A673 (cell line): Measurements from ENCODE around the gene DUSP15. TPM values are rescaled to one million over a fixed set of nuclear protein-coding genes. Genes with fewer than 3 reads are reported as not detected.
A peak's percentile ranks its signal among the peaks of the same experiment; 100 is the strongest.

Source experiments
- BruUV-seq: library from RNA; stranded (reverse); fragments of 400-500 nt; replicated peaks from 2 replicates; lab custom pipeline; 2021; lab: Mats Ljungman, UMichigan
- CTCF ChIA-PET: fragments of 300-600 bp; sonication (Branson Sonifier 250); formaldehyde crosslinking; loops from one replicate; lab custom pipeline; 2022; ENCODE audit warnings: antibody characterized with exemption; lab: Charles Lee
- POLR2A ChIA-PET: fragments of 300-600 bp; sonication (Branson Sonifier 250); formaldehyde crosslinking; loops from one replicate; lab custom pipeline; 2022; ENCODE audit warnings: antibody characterized with exemption; ENCODE audit not compliant: low non-redundant PET; lab: Charles Lee
- DNase-seq: peaks from one replicate; pipeline ENCODE4 v3.0.0-alpha.2; 2015; ENCODE audit warnings: low spot score
- H3K27ac ChIP-seq: fragments of 200-600 bp; sonication (generic); 2 replicates; pipeline ENCODE4 v1.5.1; 2016; ENCODE audit warnings: mixed run types, low read depth, mild to moderate bottlenecking, mixed read lengths, antibody characterized with exemption, low read length; ENCODE audit not compliant: poor library complexity, severe bottlenecking
- H3K27me3 ChIP-seq: fragments of 200-600 bp; sonication (generic); replicated peaks from 2 replicates; pipeline ENCODE4 v1.6.1; 2017; ENCODE audit warnings: mixed run types, low read depth, mild to moderate bottlenecking, mixed read lengths, antibody characterized with exemption, low read length; ENCODE audit not compliant: insufficient read depth, poor library complexity
- H3K36me3 ChIP-seq: fragments of 200-600 bp; sonication (generic); 2 replicates; pipeline ENCODE4 v1.6.1; 2016; ENCODE audit warnings: mixed run types, mild to moderate bottlenecking, mixed read lengths, antibody characterized with exemption, low read length; ENCODE audit not compliant: insufficient read depth, poor library complexity, severe bottlenecking
- H3K4me1 ChIP-seq: fragments of 200-600 bp; sonication (generic); 2 replicates; pipeline ENCODE4 v1.6.1; 2017; ENCODE audit warnings: mixed run types, mild to moderate bottlenecking, mixed read lengths, antibody characterized with exemption, low read length; ENCODE audit not compliant: insufficient read depth, poor library complexity, severe bottlenecking
- H3K4me3 ChIP-seq: fragments of 200-600 bp; sonication (generic); 2 replicates; pipeline ENCODE4 v1.5.1; 2016; ENCODE audit warnings: low read depth, mixed run types, mild to moderate bottlenecking, mixed read lengths, low read length; ENCODE audit not compliant: poor library complexity, severe bottlenecking
- H3K9me3 ChIP-seq: fragments of 200-600 bp; sonication (generic); 2 replicates; pipeline ENCODE4 v1.6.1; 2016; ENCODE audit warnings: mixed run types, low read depth, mild to moderate bottlenecking, mixed read lengths, antibody characterized with exemption, low read length; ENCODE audit not compliant: poor library complexity, severe bottlenecking
- CTCF ChIP-seq: fragments of 300-800, 200-600 bp; sonication (generic); conservative IDR thresholded peaks from 2 replicates; pipeline ENCODE4 v1.5.1; 2017; ENCODE audit warnings: low read depth, mild to moderate bottlenecking, antibody characterized with exemption, low read length, moderate library complexity, mixed read lengths
- EZH2 ChIP-seq: fragments of 200-600 bp; sonication (generic); IDR thresholded peaks from 2 replicates; pipeline ENCODE4 v1.6.1; 2017; ENCODE audit warnings: borderline replicate concordance, low read depth, mild to moderate bottlenecking, mixed read lengths, antibody characterized with exemption, low read length; ENCODE audit not compliant: poor library complexity, severe bottlenecking
- intact Hi-C: fragments of 100-400 bp; cut with micrococcal nuclease; formaldehyde crosslinking; loops from one replicate; pipeline ENCODE4 v1.10.0; 2022; ENCODE audit not compliant: unreplicated experiment
- total RNA-seq: library from RNA; stranded (reverse); gene quantifications from 2 replicates; pipeline ENCODE4 v1.2.3, GENCODE V29; 2021

The DUSP15 gene
- total RNA-seq, 1 experiment from 2014 or later: not detected

- no peak for DNase-seq
- Histone ChIP-seq H3K9me3 (no peaks in the 10 kb centered on the region), H3K27ac (no peak overlapping the region), H3K4me3 (no peak overlapping the region), H3K27me3 (no peaks in the 10 kb centered on the region), H3K4me1 (peaks cover 9% of the 10 kb centered on the region), H3K36me3 (no peaks in the 10 kb centered on the region)
- no TSS peak for BruUV-seq
- POLR2A ChIA-PET: no interaction called here
- TF ChIP-seq CTCF: no peak
- no peak for TF ChIP-seq EZH2
- CTCF ChIA-PET: interaction anchor here (2.2 kb wide), 1 partner anchor 22 kb away, joined by 11 read pairs; no protein-coding TSS in a partner anchor
- intact Hi-C loops: loop anchor here (10.0 kb wide), 1 partner anchor 831 kb away; no protein-coding TSS in a partner anchor
Measured at GRCh38 chr20:31824125-31824485, 46.2 kb downstream of the DUSP15 start.

GRCh38 chr20:31823360-31824124 is 46.8 kb downstream of the DUSP15 start:
- DNase-seq: no peak
- Histone ChIP-seq H3K9me3 (no peaks in the 10 kb centered on the region), H3K27me3 (no peaks in the 10 kb centered on the region), H3K4me3 (no peak overlapping the region), H3K27ac (no peak overlapping the region), H3K4me1 (peaks cover 9% of the 10 kb centered on the region), H3K36me3 (no peaks in the 10 kb centered on the region)
- ChIA-PET CTCF (interaction anchor here (0.6 to 2.2 kb wide), 3 partner anchors 23 to 268 kb away, joined by 4 to 11 read pairs (median 4); no protein-coding TSS in a partner anchor), POLR2A (no interaction called here)
- intact Hi-C loops: loop anchor here (1.0 to 10.0 kb wide), 4 partner anchors 23 to 831 kb away; no protein-coding TSS in a partner anchor
- TF ChIP-seq CTCF: no peak
- TF ChIP-seq EZH2: no peak
- no TSS peak for BruUV-seq

- no peaks in the 10 kb centered on the region for H3K9me3 ChIP-seq
- peak; percentile 77 for DNase-seq
- POLR2A ChIA-PET: no interaction called here
- no peaks in the 10 kb centered on the region for H3K27me3 ChIP-seq
- H3K4me3 ChIP-seq: no peak overlapping the region
- H3K36me3 ChIP-seq: no peaks in the 10 kb centered on the region
- CTCF ChIA-PET: interaction anchor here (0.6 to 2.2 kb wide), 3 partner anchors 24 to 269 kb away, joined by 4 to 11 read pairs (median 4); no protein-coding TSS in a partner anchor
- peaks cover 9% of the 10 kb centered on the region for H3K4me1 ChIP-seq
- no peak overlapping the region for H3K27ac ChIP-seq
- intact Hi-C loops: loop anchor here (1.0 to 10.0 kb wide), 4 partner anchors 24 to 832 kb away; no protein-coding TSS in a partner anchor
- no TSS peak for BruUV-seq
- TF ChIP-seq CTCF (peak; percentile 99), EZH2 (no peak)
Measured at GRCh38 chr20:31822421-31823330, 47.7 kb downstream of the DUSP15 start.
